ENCODE measurements around the gene SLC25A23.
"Not testable (repeated sequence)": the region's sequence is repeated elsewhere in the genome, so short reads cannot be mapped to it uniquely, and the experiment has no call there.

- not testable (repeated sequence) for TF ChIP-seq RFX5 (IDR thresholded peaks at IDR 0.05; ENCODE audit: low read depth, low read length); ZNF274 (IDR thresholded peaks at IDR 0.05; ENCODE audit: insufficient read depth, insufficient read length); EP300 (IDR thresholded peaks at IDR 0.05; ENCODE audit: borderline replicate concordance in 1 of 2, control insufficient read depth in 1 of 2, low read depth in 2 of 2, low read length in 2 of 2); POLR2A (IDR thresholded peaks at IDR 0.05; ENCODE audit: low read depth, low read length); KDM1A (IDR thresholded peaks at IDR 0.05; ENCODE audit: borderline replicate concordance); ELK1 (IDR thresholded peaks at IDR 0.05; ENCODE audit: low read depth, low read length); KAT2A (conservative IDR thresholded peaks at IDR 0.05; ENCODE audit: control insufficient read depth, low read depth, low read length); IRF5 (IDR thresholded peaks at IDR 0.05; ENCODE audit: borderline replicate concordance); NFYB (IDR thresholded peaks at IDR 0.05; ENCODE audit: insufficient read depth, low read depth, low read length)
- TF ChIP-seq, protein P1, sequence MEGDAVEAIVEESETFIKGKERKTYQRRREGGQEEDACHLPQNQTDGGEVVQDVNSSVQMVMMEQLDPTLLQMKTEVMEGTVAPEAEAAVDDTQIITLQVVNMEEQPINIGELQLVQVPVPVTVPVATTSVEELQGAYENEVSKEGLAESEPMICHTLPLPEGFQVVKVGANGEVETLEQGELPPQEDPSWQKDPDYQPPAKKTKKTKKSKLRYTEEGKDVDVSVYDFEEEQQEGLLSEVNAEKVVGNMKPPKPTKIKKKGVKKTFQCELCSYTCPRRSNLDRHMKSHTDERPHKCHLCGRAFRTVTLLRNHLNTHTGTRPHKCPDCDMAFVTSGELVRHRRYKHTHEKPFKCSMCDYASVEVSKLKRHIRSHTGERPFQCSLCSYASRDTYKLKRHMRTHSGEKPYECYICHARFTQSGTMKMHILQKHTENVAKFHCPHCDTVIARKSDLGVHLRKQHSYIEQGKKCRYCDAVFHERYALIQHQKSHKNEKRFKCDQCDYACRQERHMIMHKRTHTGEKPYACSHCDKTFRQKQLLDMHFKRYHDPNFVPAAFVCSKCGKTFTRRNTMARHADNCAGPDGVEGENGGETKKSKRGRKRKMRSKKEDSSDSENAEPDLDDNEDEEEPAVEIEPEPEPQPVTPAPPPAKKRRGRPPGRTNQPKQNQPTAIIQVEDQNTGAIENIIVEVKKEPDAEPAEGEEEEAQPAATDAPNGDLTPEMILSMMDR (IDR thresholded peaks at IDR 0.05 in 2 of 3, conservative IDR thresholded peaks at IDR 0.05 in 1 of 3; ENCODE audit: control insufficient read depth in 2 of 3, extremely low read depth in 1 of 3, insufficient read depth in 1 of 3, low read depth in 3 of 3, low read length in 3 of 3), result not testable (repeated sequence)
- TF ChIP-seq, protein P2, sequence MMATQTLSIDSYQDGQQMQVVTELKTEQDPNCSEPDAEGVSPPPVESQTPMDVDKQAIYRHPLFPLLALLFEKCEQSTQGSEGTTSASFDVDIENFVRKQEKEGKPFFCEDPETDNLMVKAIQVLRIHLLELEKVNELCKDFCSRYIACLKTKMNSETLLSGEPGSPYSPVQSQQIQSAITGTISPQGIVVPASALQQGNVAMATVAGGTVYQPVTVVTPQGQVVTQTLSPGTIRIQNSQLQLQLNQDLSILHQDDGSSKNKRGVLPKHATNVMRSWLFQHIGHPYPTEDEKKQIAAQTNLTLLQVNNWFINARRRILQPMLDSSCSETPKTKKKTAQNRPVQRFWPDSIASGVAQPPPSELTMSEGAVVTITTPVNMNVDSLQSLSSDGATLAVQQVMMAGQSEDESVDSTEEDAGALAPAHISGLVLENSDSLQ (IDR thresholded peaks at IDR 0.05), result not testable (repeated sequence)
- TF ChIP-seq, protein P3, sequence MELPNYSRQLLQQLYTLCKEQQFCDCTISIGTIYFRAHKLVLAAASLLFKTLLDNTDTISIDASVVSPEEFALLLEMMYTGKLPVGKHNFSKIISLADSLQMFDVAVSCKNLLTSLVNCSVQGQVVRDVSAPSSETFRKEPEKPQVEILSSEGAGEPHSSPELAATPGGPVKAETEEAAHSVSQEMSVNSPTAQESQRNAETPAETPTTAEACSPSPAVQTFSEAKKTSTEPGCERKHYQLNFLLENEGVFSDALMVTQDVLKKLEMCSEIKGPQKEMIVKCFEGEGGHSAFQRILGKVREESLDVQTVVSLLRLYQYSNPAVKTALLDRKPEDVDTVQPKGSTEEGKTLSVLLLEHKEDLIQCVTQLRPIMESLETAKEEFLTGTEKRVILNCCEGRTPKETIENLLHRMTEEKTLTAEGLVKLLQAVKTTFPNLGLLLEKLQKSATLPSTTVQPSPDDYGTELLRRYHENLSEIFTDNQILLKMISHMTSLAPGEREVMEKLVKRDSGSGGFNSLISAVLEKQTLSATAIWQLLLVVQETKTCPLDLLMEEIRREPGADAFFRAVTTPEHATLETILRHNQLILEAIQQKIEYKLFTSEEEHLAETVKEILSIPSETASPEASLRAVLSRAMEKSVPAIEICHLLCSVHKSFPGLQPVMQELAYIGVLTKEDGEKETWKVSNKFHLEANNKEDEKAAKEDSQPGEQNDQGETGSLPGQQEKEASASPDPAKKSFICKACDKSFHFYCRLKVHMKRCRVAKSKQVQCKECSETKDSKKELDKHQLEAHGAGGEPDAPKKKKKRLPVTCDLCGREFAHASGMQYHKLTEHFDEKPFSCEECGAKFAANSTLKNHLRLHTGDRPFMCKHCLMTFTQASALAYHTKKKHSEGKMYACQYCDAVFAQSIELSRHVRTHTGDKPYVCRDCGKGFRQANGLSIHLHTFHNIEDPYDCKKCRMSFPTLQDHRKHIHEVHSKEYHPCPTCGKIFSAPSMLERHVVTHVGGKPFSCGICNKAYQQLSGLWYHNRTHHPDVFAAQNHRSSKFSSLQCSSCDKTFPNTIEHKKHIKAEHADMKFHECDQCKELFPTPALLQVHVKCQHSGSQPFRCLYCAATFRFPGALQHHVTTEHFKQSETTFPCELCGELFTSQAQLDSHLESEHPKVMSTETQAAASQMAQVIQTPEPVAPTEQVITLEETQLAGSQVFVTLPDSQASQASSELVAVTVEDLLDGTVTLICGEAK (IDR thresholded peaks at IDR 0.05; ENCODE audit: borderline replicate concordance), result not testable (repeated sequence)
Measured at GRCh38 chr19:6508028-6508771, 48.6 kb upstream of the SLC25A23 start.
